22Rv1 (cell line): Measurements from ENCODE around the gene UBALD2.
A peak's percentile ranks its signal among the peaks of the same experiment; 100 is the strongest.

Experiments
- H3K27ac ChIP-seq: fragments of 450-650 bp; 2 replicates; pipeline ENCODE4 v1.5.1; 2017
- ZFX ChIP-seq: fragments of 450-650 bp; IDR thresholded peaks from 2 replicates; pipeline ENCODE4 v1.6.1; 2017; ENCODE audit warnings: antibody characterized with exemption, borderline replicate concordance
- TF ChIP-seq, protein P1 (sequence below): fragments of 450-650 bp; IDR thresholded peaks from 2 replicates; pipeline ENCODE4 v1.5.1; 2017; ENCODE audit warnings: mild to moderate bottlenecking

The UBALD2 gene

GRCh38 chr17:76278268-76278908 is 13.2 kb downstream of the UBALD2 start:
- H3K27ac ChIP-seq = no peak overlapping the region
- TF ChIP-seq ZFX = no peak
- TF ChIP-seq, protein P1, sequence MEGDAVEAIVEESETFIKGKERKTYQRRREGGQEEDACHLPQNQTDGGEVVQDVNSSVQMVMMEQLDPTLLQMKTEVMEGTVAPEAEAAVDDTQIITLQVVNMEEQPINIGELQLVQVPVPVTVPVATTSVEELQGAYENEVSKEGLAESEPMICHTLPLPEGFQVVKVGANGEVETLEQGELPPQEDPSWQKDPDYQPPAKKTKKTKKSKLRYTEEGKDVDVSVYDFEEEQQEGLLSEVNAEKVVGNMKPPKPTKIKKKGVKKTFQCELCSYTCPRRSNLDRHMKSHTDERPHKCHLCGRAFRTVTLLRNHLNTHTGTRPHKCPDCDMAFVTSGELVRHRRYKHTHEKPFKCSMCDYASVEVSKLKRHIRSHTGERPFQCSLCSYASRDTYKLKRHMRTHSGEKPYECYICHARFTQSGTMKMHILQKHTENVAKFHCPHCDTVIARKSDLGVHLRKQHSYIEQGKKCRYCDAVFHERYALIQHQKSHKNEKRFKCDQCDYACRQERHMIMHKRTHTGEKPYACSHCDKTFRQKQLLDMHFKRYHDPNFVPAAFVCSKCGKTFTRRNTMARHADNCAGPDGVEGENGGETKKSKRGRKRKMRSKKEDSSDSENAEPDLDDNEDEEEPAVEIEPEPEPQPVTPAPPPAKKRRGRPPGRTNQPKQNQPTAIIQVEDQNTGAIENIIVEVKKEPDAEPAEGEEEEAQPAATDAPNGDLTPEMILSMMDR = no peak

DNA sequence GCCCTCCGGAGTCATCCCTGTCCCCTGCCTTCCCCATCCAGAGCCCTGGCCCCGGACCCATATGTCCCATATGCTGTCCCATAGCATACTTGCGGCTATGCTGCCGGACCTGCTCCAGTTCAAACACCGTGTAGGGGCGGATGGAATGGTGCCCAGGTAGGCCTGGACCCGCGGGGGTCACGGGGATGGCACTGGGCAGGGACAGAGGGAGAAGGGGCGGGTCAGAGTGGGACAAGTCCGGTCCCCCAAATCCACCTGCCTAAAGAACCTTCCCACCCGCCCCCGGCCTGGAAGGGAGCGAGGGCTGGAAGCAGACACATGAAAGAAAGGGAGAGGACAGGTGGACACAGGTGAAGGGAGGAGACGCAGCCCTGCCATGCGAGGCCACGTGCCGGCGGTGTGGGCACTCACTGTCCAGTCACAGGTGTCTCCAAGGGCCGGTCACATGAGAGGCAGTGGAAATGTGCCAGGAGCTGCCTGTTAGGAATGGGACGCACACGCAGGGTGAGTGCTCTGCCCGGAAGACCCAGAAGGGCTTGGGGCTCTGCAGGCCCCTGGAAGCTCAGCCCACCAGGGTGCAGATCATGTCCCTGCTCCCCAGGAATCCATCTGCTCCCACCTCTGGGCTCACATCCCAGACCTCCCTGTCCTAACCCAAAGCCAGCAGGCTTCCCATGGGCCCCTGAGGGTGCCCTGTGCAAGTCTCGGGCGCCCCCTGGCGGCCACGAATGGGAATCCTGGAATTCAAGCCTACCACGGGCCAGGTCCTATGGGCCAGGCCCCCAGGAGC is 14.0 kb downstream of the UBALD2 start:
- H3K27ac ChIP-seq = no peak overlapping the region

GRCh38 chr17:76279742-76280287 is 14.7 kb downstream of the UBALD2 start:
- TF ChIP-seq, protein P1 = peak; percentile 66
- no peak for TF ChIP-seq ZFX
- H3K27ac ChIP-seq = no peak overlapping the region

More for the DNA sequence above, 14.0 kb downstream of the UBALD2 start:
- no peak for TF ChIP-seq ZFX
- TF ChIP-seq, protein P1 = peak; percentile 97

- TF ChIP-seq, protein P1 = no peak
- no peak for TF ChIP-seq ZFX
- H3K27ac ChIP-seq = no peak overlapping the region
These were observed 15.5 kb downstream of the UBALD2 start for GRCh38 chr17:76280650-76281049.

DNA sequence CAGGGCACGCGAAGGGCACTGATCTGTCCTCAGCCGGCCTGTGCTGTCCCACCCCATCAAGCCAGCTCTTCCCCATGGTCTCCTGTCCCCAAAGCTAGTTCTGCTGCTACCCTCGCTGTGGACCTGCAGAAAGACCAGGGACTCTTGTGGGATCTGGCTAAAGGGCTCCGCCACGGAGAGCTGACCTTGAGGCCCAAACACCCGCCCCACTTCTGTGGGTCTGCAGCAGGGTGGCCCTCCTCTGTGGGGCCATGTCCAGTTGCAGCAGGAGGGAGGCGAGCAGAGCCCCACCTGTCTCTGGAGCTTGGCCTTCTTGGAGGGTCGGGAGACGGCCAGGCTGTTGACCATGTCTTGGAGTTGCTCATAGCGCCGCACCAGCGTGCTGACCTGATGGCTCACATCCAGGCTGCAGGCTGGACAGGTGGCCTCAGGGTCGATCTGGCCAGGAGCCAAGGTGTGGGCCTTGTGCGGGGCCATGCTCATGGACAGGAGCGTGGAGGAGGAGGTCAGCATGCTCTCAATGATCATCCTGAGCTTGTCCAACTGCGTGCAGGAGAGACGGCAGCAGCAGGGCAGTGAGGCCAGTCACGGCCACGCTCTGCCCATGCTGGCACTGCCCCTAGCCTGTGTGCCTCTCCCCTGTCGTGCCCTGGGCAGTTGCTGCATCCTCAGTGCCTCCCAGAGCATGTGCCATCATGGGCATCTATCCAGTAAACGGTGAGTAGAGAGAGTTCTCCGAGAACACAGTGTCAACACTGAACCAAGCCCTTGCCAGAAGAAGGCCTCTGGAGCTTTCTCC is 16.6 kb downstream of the UBALD2 start:
- 0 out of 2 replicates have a peak overlapping the region, but pooled peaks have one; percentile 5 for H3K27ac ChIP-seq
- TF ChIP-seq, protein P1 = no peak
- TF ChIP-seq ZFX = no peak

DNA sequence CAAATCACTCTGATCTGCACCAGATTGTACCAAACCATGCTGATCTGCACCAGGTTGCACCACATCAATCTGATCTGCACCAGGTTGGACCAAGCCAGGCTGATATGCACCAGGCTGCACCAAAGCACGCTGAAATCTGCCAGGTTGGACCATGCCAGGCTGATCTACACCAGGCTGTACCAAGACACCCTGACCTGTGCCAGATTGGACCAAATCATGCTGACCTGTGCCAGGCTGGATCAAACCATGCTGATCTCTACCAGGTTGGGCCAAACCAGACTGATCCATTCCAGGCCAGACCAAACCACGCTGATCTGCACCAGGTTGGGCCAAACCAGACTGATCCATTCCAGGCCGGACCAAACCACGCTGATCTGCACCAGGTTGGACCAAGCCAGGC is 27.4 kb downstream of the UBALD2 start:
- H3K27ac ChIP-seq = no peak overlapping the region
- TF ChIP-seq, protein P1 = no peak
- TF ChIP-seq ZFX = no peak
